ENCODE results near the gene GH1.
"Not testable (repeated sequence)": the region's sequence is repeated elsewhere in the genome, so short reads cannot be mapped to it uniquely, and the experiment has no call there.

The GH1 gene

GRCh38 chr17:63918305-63918704 is 334 bp downstream of the GH1 start:
- no peak for DNase-seq
- Histone ChIP-seq H3K4me1 (no peaks in the 10 kb centered on the region), H3K27ac (no peak overlapping the region), H3K36me3 (no peaks in the 10 kb centered on the region), H3K4me3 (no peak overlapping the region), H3K27me3 (peaks cover 0 to 17% of the 10 kb centered on the region in 2 donors), H3K9me3 (no peaks in the 10 kb centered on the region)
- TF ChIP-seq CTCF (IDR thresholded peaks at IDR 0.05): no peak
- intact Hi-C loops (cut with DNase I; ENCODE audit: low total_unique reads): no loop called here

GRCh38 chr17:63917646-63918045 is 993 bp downstream of the GH1 start:
- no peak for TF ChIP-seq CTCF (IDR thresholded peaks at IDR 0.05)
- no peak overlapping the region for H3K27ac ChIP-seq
- H3K4me3 ChIP-seq: no peak overlapping the region
- H3K27me3 ChIP-seq: peaks cover 0 to 17% of the 10 kb centered on the region in 2 donors
- no peaks in the 10 kb centered on the region for H3K9me3 ChIP-seq
- DNase-seq: no peak
- intact Hi-C loops (cut with DNase I; ENCODE audit: low total_unique reads): no loop called here
- no peaks in the 10 kb centered on the region for H3K36me3 ChIP-seq
- H3K4me1 ChIP-seq: no peaks in the 10 kb centered on the region

- intact Hi-C loops (cut with DNase I; ENCODE audit: low total_unique reads); H3K27ac ChIP-seq; H3K9me3 ChIP-seq; DNase-seq; H3K4me3 ChIP-seq; H3K36me3 ChIP-seq; H3K4me1 ChIP-seq: not testable (repeated sequence)
- peaks cover 0 to 17% of the 10 kb centered on the region in 2 donors for H3K27me3 ChIP-seq
Measured at GRCh38 chr17:63917206-63917605, 1.4 kb downstream of the GH1 start.

DNA sequence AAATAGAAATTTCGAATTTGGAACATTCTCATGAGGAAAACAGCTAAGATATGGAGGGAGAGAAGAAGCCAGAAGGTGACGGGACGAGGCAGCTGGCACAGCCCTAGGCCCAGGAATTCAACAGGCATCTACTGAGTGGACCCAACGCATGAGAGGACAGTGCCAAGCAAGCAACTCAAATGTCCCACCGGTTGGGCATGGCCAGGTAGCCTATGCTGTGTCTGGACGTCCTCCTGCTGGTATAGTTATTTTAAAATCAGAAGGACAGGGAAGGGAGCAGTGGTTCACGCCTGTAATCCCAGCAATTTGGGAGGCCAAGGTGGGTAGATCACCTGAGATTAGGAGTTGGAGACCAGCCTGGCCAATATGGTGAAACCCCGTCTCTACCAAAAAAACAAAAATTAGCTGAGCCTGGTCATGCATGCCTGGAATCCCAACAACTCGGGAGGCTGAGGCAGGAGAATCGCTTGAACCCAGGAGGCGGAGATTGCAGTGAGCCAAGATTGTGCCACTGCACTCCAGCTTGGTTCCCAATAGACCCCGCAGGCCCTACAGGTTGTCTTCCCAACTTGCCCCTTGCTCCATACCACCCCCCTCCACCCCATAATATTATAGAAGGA is 2.0 kb downstream of the GH1 start:
- no peak for TF ChIP-seq CTCF (IDR thresholded peaks at IDR 0.05)
- Histone ChIP-seq H3K27me3 (peaks cover 0 to 17% of the 10 kb centered on the region in 2 donors), H3K36me3 (no peaks in the 10 kb centered on the region), H3K4me1 (no peaks in the 10 kb centered on the region), H3K9me3 (no peaks in the 10 kb centered on the region), H3K27ac (no peak overlapping the region), H3K4me3 (no peak overlapping the region)
- intact Hi-C loops (cut with DNase I; ENCODE audit: low total_unique reads): no loop called here
- DNase-seq: no peak

DNA sequence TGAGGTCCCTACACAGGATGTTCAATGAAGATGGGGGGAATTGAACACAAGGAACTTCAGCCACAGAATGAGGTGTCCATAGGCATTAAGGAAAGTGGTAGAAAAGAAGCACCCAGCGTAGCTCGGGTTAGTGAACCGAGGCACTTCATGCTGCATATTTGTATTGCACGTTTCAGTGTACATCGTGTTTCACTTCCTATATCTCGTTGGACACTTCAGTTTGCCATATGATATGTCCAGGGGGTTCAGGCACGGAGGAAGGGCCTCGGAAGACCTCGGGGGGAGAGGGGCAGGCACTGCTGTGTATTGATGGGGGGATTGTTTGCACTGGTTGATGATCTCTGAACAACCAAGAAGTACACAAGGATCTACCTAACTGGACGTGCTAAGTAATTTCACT is 2.9 kb downstream of the GH1 start:
- H3K27ac ChIP-seq; H3K9me3 ChIP-seq; H3K36me3 ChIP-seq; H3K4me1 ChIP-seq; H3K4me3 ChIP-seq; DNase-seq; intact Hi-C loops (cut with DNase I; ENCODE audit: low total_unique reads): not testable (repeated sequence)
- peaks cover 0 to 25% of the 10 kb centered on the region in 2 donors for H3K27me3 ChIP-seq

DNA sequence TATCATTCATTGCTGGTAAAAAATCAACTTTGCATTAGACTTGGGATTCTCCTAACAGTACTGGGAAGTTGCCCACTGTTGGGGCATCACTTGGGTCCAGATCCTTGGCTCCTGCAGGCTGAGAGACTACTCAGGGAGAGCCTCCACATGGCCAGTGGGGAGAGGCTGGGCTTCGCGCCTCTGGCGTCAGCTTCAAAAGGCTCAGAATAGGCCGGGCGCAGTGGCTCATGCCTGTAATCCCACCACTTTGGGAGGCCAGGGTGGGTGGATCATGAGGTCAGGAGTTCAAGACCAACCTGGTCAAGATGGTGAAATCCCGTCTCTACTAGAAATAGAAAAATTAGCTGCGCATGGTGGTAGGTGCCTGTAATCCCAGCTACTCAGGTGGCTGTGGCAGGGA is 4.2 kb downstream of the GH1 start:
- H3K4me3 ChIP-seq: no peak overlapping the region
- intact Hi-C loops (cut with DNase I; ENCODE audit: low total_unique reads): no loop called here
- H3K27ac ChIP-seq: no peak overlapping the region

More for the DNA sequence above, 4.2 kb downstream of the GH1 start:
- Histone ChIP-seq H3K36me3 (no peaks in the 10 kb centered on the region), H3K9me3 (no peaks in the 10 kb centered on the region), H3K27me3 (peaks cover 0 to 31% of the 10 kb centered on the region in 2 donors), H3K4me1 (no peaks in the 10 kb centered on the region)
- no peak for TF ChIP-seq CTCF (IDR thresholded peaks at IDR 0.05)
- no peak for DNase-seq
